Chondrocyte (in vitro differentiated cells): ENCODE data around the gene FGF12. TPM values are rescaled to one million over a fixed set of nuclear protein-coding genes. Genes with fewer than 3 reads are reported as not detected.

Experiments
- DNase-seq: peaks from one replicate; pipeline ENCODE4 v3.0.0; 2021; ENCODE audit warnings: mixed read lengths, low spot score
- H3K27ac Mint-ChIP-seq: one replicate; pipeline ENCODE4 v1.8.0; 2021; ENCODE audit warnings: mild to moderate bottlenecking, moderate library complexity, mixed read lengths; ENCODE audit not compliant: unreplicated experiment
- H3K27me3 Mint-ChIP-seq: 2 replicates; pipeline ENCODE4 v1.8.0; 2021; ENCODE audit warnings: low read depth, mixed read lengths
- H3K36me3 Mint-ChIP-seq: 2 replicates; pipeline ENCODE4 v1.8.0; 2021; ENCODE audit warnings: low read depth, mixed read lengths
- H3K4me1 Mint-ChIP-seq: 2 replicates; pipeline ENCODE4 v1.8.0; 2021; ENCODE audit warnings: low read depth, mild to moderate bottlenecking, mixed read lengths
- H3K4me3 Mint-ChIP-seq: one replicate; pipeline ENCODE4 v1.8.0; 2021; ENCODE audit warnings: mild to moderate bottlenecking, moderate library complexity, mixed read lengths; ENCODE audit not compliant: unreplicated experiment
- H3K9me3 Mint-ChIP-seq: 2 replicates; pipeline ENCODE4 v1.8.0; 2021; ENCODE audit warnings: low read depth, mixed read lengths
- total RNA-seq: library from RNA; stranded (reverse); gene quantifications from 3 replicates; pipeline ENCODE4 v1.2.1, GENCODE V29; 2021
- TF ChIP-seq, protein P1 (sequence below): fragments of 200-600 bp; sonication (generic); IDR thresholded peaks from 2 replicates; pipeline ENCODE4 v1.5.0; 2021; ENCODE audit warnings: antibody characterized with exemption, mild to moderate bottlenecking, moderate library complexity

Gene FGF12
- total RNA-seq, 1 donor from 2014 or later, result 0.15 TPM

- Mint-ChIP-seq H3K36me3 (no peaks in the 10 kb centered on the region), H3K4me1 (no peaks in the 10 kb centered on the region), H3K27ac (no peak overlapping the region), H3K27me3 (peaks cover 9% of the 10 kb centered on the region), H3K4me3 (no peak overlapping the region), H3K9me3 (no peaks in the 10 kb centered on the region)
- DNase-seq, result no peak
- TF ChIP-seq, protein P1, sequence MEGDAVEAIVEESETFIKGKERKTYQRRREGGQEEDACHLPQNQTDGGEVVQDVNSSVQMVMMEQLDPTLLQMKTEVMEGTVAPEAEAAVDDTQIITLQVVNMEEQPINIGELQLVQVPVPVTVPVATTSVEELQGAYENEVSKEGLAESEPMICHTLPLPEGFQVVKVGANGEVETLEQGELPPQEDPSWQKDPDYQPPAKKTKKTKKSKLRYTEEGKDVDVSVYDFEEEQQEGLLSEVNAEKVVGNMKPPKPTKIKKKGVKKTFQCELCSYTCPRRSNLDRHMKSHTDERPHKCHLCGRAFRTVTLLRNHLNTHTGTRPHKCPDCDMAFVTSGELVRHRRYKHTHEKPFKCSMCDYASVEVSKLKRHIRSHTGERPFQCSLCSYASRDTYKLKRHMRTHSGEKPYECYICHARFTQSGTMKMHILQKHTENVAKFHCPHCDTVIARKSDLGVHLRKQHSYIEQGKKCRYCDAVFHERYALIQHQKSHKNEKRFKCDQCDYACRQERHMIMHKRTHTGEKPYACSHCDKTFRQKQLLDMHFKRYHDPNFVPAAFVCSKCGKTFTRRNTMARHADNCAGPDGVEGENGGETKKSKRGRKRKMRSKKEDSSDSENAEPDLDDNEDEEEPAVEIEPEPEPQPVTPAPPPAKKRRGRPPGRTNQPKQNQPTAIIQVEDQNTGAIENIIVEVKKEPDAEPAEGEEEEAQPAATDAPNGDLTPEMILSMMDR, result no peak
Measured at GRCh38 chr3:192641919-192642318, 85.4 kb downstream of the FGF12 start.

- Mint-ChIP-seq H3K27ac (no peak overlapping the region), H3K4me3 (no peak overlapping the region), H3K4me1 (no peaks in the 10 kb centered on the region), H3K36me3 (no peaks in the 10 kb centered on the region), H3K27me3 (peaks cover 12% of the 10 kb centered on the region), H3K9me3 (no peaks in the 10 kb centered on the region)
- no peak for DNase-seq
- TF ChIP-seq, protein P1, result no peak
Measured at GRCh38 chr3:192639987-192640386, 87.4 kb downstream of the FGF12 start.

DNA sequence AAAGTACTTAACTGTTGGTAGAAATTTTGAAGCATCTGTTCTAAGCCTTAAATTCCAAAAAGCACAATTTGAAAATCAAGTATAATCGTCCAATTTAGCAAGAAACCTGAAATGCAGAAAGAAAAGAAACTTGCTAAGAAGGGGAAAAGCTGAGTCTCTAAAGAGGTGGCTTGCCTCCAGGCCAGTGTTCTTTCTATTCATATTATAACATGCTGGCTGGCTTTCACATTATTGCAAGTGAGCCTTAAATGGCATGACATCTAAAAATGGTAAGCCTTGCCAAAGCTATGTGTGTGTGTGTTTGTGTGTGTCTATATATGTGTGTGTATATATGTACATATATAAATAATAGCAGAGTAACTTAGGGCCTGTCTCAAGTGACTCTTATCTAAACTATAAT is 89.5 kb downstream of the FGF12 start:
- H3K27me3 Mint-ChIP-seq, result peaks cover 9% of the 10 kb centered on the region
- H3K9me3 Mint-ChIP-seq, result no peaks in the 10 kb centered on the region
- no peak overlapping the region for H3K27ac Mint-ChIP-seq
- no peak overlapping the region for H3K4me3 Mint-ChIP-seq
- DNase-seq, result no peak
- TF ChIP-seq, protein P1, result no peak
- no peaks in the 10 kb centered on the region for H3K4me1 Mint-ChIP-seq
- H3K36me3 Mint-ChIP-seq, result no peaks in the 10 kb centered on the region

DNA sequence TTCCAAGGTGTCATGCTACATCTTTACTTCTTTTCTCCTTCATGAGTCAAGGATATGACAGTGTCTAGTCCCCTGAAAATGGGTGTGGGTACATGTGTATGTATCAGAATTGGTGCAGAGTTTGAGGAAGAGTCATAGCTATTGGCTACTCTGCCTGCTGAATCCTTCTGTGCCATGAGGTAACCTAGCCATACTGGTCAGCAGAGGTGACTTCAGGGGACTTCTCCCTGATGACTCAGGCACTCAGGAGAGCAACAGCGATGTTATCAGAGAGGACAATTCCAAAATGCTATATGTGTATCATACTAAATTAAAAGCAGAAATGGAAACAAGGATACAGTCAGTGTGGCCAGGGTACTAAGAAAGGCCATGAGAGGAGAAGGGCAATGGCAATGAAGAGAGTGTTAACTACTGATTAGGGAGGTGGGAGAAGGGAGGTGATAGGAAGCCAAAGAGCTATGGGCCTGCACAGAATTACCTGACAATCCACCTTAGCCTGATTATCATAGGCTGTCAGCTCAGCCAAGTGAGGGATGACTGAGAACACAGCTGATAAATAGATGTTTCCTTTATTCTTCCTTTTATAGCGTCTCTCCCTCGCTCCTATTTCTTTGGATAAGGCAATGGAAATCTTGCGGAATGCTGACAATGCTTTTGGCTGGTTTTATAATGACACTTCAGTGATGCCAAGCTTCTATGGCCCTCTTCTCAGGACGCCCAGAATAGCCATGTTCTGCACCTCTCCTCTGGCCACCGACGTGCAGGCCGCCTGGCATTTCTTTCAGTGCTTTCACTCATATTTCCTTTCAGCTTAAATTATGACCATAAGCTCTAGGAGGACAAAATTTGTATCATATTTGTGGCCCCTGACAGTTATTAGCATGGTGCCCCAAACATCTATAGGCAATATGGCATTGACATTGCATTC is 90.6 kb downstream of the FGF12 start:
- no peaks in the 10 kb centered on the region for H3K9me3 Mint-ChIP-seq
- TF ChIP-seq, protein P1, result no peak

GRCh38 chr3:192629429-192629828 is 97.9 kb downstream of the FGF12 start:
- H3K4me1 Mint-ChIP-seq, result no peaks in the 10 kb centered on the region
- no peak for DNase-seq
- peaks cover 1% of the 10 kb centered on the region for H3K27me3 Mint-ChIP-seq
- no peaks in the 10 kb centered on the region for H3K9me3 Mint-ChIP-seq
- H3K27ac Mint-ChIP-seq, result no peak overlapping the region
- no peak overlapping the region for H3K4me3 Mint-ChIP-seq
- H3K36me3 Mint-ChIP-seq, result no peaks in the 10 kb centered on the region
- TF ChIP-seq, protein P1, result no peak

More for the DNA sequence above, 90.6 kb downstream of the FGF12 start:
- Mint-ChIP-seq H3K27ac (no peak overlapping the region), H3K4me3 (no peak overlapping the region), H3K27me3 (peaks cover 9% of the 10 kb centered on the region), H3K4me1 (no peaks in the 10 kb centered on the region), H3K36me3 (no peaks in the 10 kb centered on the region)
- DNase-seq, result no peak
